HG02798 (cell line): ENCODE results near the gene CDC7.
A peak's percentile ranks its signal among the peaks of the same experiment; 100 is the strongest.

ENCODE experiments used
- ATAC-seq: cut with Tn5 transposase; IDR thresholded peaks from one replicate; pipeline ENCODE4 v1.9.1; 2021; ENCODE audit warnings: mild to moderate bottlenecking; ENCODE audit not compliant: unreplicated experiment, poor library complexity

The CDC7 gene

GRCh38 chr1:91546301-91546581 lies 45.6 kb downstream of the CDC7 start:
- no peak for ATAC-seq

- no peak for ATAC-seq
These were observed 46.2 kb downstream of the CDC7 start for GRCh38 chr1:91546876-91547275.

GRCh38 chr1:91548376-91549040 lies 47.9 kb downstream of the CDC7 start:
- ATAC-seq, result no peak

- no peak for ATAC-seq
These were observed 48.5 kb downstream of the CDC7 start for GRCh38 chr1:91549041-91549735.

GRCh38 chr1:91550961-91551360 lies 50.3 kb downstream of the CDC7 start:
- ATAC-seq, result no peak

GRCh38 chr1:91552091-91552490 lies 51.4 kb downstream of the CDC7 start:
- no peak for ATAC-seq

GRCh38 chr1:91552596-91552995 lies 51.9 kb downstream of the CDC7 start:
- no peak for ATAC-seq

- ATAC-seq, result no peak
These were observed 52.5 kb downstream of the CDC7 start for GRCh38 chr1:91553177-91553591.

GRCh38 chr1:91555074-91555730 lies 54.6 kb downstream of the CDC7 start:
- no peak for ATAC-seq

GRCh38 chr1:91555821-91556531 lies 55.3 kb downstream of the CDC7 start:
- ATAC-seq, result peak; percentile 59

- peak; percentile 6 for ATAC-seq
These were observed 55.9 kb downstream of the CDC7 start for GRCh38 chr1:91556556-91556955.

- ATAC-seq, result no peak
These were observed 56.5 kb downstream of the CDC7 start for GRCh38 chr1:91557039-91557690.

GRCh38 chr1:91557826-91558225 lies 57.2 kb downstream of the CDC7 start:
- ATAC-seq, result no peak

- ATAC-seq, result no peak
These were observed 58.5 kb downstream of the CDC7 start for GRCh38 chr1:91559046-91559750.

GRCh38 chr1:91559838-91560565 lies 59.4 kb downstream of the CDC7 start:
- ATAC-seq, result no peak

- no peak for ATAC-seq
These were observed 64.4 kb downstream of the CDC7 start for GRCh38 chr1:91564888-91565701.

GRCh38 chr1:91567583-91567982 lies 66.9 kb downstream of the CDC7 start:
- ATAC-seq, result no peak

- ATAC-seq, result no peak
These were observed 67.6 kb downstream of the CDC7 start for GRCh38 chr1:91568261-91568660.
